ENCODE measurements around the gene POLR2J.
"Not testable (repeated sequence)": the region's sequence is repeated elsewhere in the genome, so short reads cannot be mapped to it uniquely, and the experiment has no call there.

POLR2J gene

GRCh38 chr7:102478314-102479208 is at the start of gene POLR2J:
Gene POLR2J, minus strand, starts transcription at chr7:102478922. Its CDS starts 62 bp downstream, at chr7:102478860.
- not testable (repeated sequence) for DNase-seq

GRCh38 chr7:102527822-102528793 is 49.4 kb upstream of the POLR2J start:
- DNase-seq: not testable (repeated sequence)

GRCh38 chr7:102527182-102527581 is 48.5 kb upstream of the POLR2J start:
- DNase-seq: not testable (repeated sequence)

GRCh38 chr7:102524803-102525202 is 46.1 kb upstream of the POLR2J start:
- not testable (repeated sequence) for DNase-seq

DNA sequence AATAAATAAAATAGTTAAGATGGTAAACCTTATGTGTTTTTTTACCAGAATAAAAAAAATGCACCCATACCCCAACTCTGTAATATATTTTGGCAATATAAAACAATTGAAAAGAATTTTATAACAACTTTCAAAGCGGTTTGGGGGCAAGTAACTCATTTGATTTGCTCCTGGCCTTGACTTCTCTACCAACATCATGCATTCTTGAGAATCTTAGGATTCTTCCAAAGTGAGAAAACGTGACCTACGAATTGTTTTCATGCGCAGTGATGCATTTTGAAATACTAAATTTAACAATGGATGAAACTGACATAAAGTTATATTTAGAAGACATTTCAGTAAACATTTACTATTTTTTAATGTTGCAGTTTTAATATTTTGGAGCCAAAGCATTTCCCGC is 42.1 kb upstream of the POLR2J start:
- DNase-seq: not testable (repeated sequence)

- DNase-seq: not testable (repeated sequence)
These were observed 38.9 kb upstream of the POLR2J start, which contains the start of gene RASA4B for GRCh38 chr7:102517550-102518147. Gene RASA4B, minus strand, starts transcription at chr7:102517777. Its CDS starts 67 bp downstream, at chr7:102517710.

DNA sequence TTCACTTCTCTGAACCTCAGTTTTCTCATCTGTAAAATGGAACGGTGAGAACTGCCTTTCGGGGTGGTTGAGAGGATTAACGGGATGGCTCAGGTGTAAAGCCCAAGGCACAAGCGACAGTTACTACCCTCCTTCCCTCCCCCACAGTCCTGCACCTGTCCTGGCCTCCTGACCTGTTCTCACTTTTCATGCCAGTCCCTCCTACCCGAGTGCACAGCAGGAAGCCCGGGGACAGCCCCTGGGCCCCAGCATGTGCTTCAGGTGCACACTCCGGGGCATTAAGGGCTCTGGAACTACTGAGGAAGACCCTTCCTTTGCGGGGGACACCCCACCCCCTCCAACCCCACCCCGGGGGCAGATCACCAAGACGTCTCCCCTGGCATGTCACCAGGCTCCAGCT is 38.2 kb upstream of the POLR2J start:
- DNase-seq: not testable (repeated sequence)

- not testable (repeated sequence) for DNase-seq
These were observed 37.2 kb upstream of the POLR2J start for GRCh38 chr7:102515889-102516288.

- not testable (repeated sequence) for DNase-seq
These were observed 36.4 kb upstream of the POLR2J start for GRCh38 chr7:102514881-102515721.

- DNase-seq: not testable (repeated sequence)
These were observed 34.0 kb upstream of the POLR2J start for GRCh38 chr7:102512642-102513221.

GRCh38 chr7:102511860-102512522 is 33.3 kb upstream of the POLR2J start:
- not testable (repeated sequence) for DNase-seq

DNA sequence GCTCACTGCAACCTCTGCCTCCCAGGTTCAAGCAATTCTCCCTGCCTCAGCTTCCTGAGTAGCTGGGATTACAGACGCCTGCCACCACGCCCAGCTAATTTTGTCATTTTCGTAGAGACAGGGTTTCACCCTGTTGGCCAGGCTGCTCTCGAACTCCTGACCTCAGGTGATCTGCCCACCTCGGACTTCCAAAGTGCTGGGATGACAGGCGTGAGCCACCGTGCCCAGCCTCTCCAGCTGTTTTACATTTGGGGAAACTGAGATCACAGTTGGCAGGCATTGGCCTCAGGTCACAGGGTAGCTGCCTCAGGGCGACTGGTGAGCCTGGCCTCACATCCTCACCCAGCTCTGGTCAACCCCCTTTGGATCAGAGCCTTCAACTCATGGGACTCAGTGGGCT is 31.9 kb upstream of the POLR2J start:
- DNase-seq: not testable (repeated sequence)

GRCh38 chr7:102507410-102508088 is 28.8 kb upstream of the POLR2J start:
- not testable (repeated sequence) for DNase-seq

GRCh38 chr7:102505298-102506185 is 26.8 kb upstream of the POLR2J start:
- DNase-seq: not testable (repeated sequence)

GRCh38 chr7:102503141-102503540 is 24.4 kb upstream of the POLR2J start:
- DNase-seq: not testable (repeated sequence)

DNA sequence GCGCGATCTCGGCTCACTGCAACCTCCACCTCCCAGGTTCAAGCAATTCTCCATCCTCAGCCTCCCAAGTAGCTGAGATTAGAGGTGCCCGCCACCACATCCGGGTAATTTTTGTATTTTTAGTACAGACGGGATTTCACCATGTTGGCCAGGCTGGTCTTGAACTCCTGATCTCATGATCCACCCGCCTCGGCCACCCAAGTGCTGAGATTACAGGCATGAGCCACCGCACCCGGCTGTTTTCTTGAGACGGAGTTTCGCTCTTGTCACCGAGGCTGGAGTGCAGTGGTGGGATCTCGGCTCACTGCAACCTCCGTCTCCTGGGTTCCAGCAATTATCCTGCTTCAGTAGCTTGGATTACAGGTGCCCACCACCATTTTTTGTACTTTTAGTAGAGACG is 19.6 kb upstream of the POLR2J start:
- not testable (repeated sequence) for DNase-seq

- DNase-seq: not testable (repeated sequence)
These were observed 18.6 kb upstream of the POLR2J start for GRCh38 chr7:102497308-102497707.

- DNase-seq: not testable (repeated sequence)
These were observed 18.1 kb upstream of the POLR2J start for GRCh38 chr7:102496861-102497260.
